Loucy (cell line): ENCODE data around the gene GPR78.

Experiments
- CTCF ChIP-seq: fragments of 200-600 bp; sonication (generic); conservative IDR thresholded peaks from 2 replicates; pipeline ENCODE4 v1.5.1; 2014; ENCODE audit warnings: mild to moderate bottlenecking, antibody characterized with exemption, low read length
- EZH2phosphoT487 ChIP-seq: fragments of 200-600 bp; IDR thresholded peaks from 2 replicates; pipeline ENCODE4 v1.6.1; 2018; ENCODE audit warnings: antibody characterized with exemption, mild to moderate bottlenecking, moderate library complexity, borderline replicate concordance

GRCh38 chr4:8560265-8561047 is 19.7 kb upstream of the GPR78 start:
- TF ChIP-seq CTCF (no peak), EZH2phosphoT487 (no peak)
